Measurements from ENCODE around the gene WDR70.

Gene WDR70

DNA sequence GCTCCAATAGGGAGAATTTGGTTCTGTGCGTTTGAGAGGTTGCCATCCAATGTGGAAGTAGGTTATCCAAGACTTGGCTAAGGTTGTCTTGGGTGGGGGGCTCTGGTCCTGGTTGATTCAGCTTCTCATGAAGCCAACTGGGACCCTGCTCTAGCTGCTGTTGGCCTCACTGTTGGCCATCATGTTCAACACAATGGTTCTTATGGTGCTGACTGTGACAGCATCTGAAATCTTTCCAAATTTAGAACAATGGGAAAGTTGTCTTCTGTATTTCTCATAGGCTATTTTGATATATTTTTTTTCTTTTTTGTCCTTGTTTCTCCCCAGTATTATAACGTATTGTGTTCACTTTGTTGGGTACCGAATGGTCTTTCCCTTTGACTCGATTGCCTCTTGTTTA, 388.8 kb downstream of the WDR70 start:
- Histone ChIP-seq H3K4ac (ENCODE audit: low read depth, low read length) (no peak overlapping the region), H3K56ac (ENCODE audit: low read length) (no peak overlapping the region), H3K9ac (ENCODE audit: low read length) (no peak overlapping the region), H2BK15ac (replicated peaks; ENCODE audit: low read depth) (no peak overlapping the region), H3K18ac (ENCODE audit: low read length) (no peak overlapping the region), H2BK120ac (ENCODE audit: low read depth, low read length) (no peak overlapping the region), H3K4me3 (ENCODE audit: low read length) (no peak overlapping the region), H3K27ac (ENCODE audit: low read depth, low read length) (no peak overlapping the region), H2BK5ac (ENCODE audit: low read length) (no peak overlapping the region), H3K27me3 (ENCODE audit: insufficient read depth, low read length, poor library complexity) (no peaks in the 10 kb centered on the region), H3K36me3 (ENCODE audit: control insufficient read depth, insufficient read depth, low read length) (no peaks in the 10 kb centered on the region), H3K23ac (ENCODE audit: low read length) (no peak overlapping the region), H4K5ac (ENCODE audit: low read length) (no peak overlapping the region), H2AK5ac (ENCODE audit: low read length) (no peak overlapping the region), H3K4me2 (ENCODE audit: low read length) (no peak overlapping the region), H3K79me1 (ENCODE audit: low read length) (no peaks in the 10 kb centered on the region), H3K4me1 (ENCODE audit: control insufficient read depth, low read depth, low read length) (no peaks in the 10 kb centered on the region), H3K79me2 (ENCODE audit: control insufficient read depth, insufficient read depth, low read length) (no peaks in the 10 kb centered on the region), H4K8ac (ENCODE audit: low read depth, low read length) (no peak overlapping the region)
- DNase-seq: no peak
- no CpG with 5 or more reads among the region's 4 CpGs for WGBS (ENCODE audit: extremely low coverage, insufficient coverage, low lambda C conversion rate)

DNA sequence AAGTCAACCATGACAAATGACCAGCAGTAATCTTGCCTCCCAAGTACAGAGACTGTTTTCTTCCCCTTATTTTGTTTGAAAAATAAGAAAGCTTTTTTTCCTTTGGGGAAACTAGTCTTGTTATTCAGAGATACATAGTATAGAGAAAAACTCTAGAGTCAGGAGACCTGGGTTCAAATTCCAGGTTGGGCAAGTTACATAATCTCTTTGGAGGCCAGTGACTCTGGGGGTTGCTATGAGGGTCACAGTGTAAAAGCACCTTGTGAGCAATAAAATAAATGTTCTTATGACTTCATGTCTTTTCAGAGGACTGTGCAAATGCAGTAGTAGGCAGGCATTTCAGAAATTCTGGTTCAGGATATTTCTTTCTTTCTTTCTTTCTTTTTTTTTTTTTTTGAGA, 389.3 kb downstream of the WDR70 start:
- DNase-seq: no peak
- H3K4me1 ChIP-seq (ENCODE audit: control insufficient read depth, low read depth, low read length): no peaks in the 10 kb centered on the region
- no peak overlapping the region for H3K4me2 ChIP-seq (ENCODE audit: low read length)
- H3K79me2 ChIP-seq (ENCODE audit: control insufficient read depth, insufficient read depth, low read length): no peaks in the 10 kb centered on the region
- H2BK120ac ChIP-seq (ENCODE audit: low read depth, low read length): no peak overlapping the region
- H2AK5ac ChIP-seq (ENCODE audit: low read length): no peak overlapping the region
- no peak overlapping the region for H3K18ac ChIP-seq (ENCODE audit: low read length)
- H2BK5ac ChIP-seq (ENCODE audit: low read length): no peak overlapping the region
- H3K36me3 ChIP-seq (ENCODE audit: control insufficient read depth, insufficient read depth, low read length): no peaks in the 10 kb centered on the region
- no peak overlapping the region for H3K56ac ChIP-seq (ENCODE audit: low read length)
- no peaks in the 10 kb centered on the region for H3K27me3 ChIP-seq (ENCODE audit: insufficient read depth, low read length, poor library complexity)
- no peak overlapping the region for H4K8ac ChIP-seq (ENCODE audit: low read depth, low read length)
- H3K27ac ChIP-seq (ENCODE audit: low read depth, low read length): no peak overlapping the region
- no peak overlapping the region for H3K23ac ChIP-seq (ENCODE audit: low read length)
- no peak overlapping the region for H3K9ac ChIP-seq (ENCODE audit: low read length)
- no peaks in the 10 kb centered on the region for H3K79me1 ChIP-seq (ENCODE audit: low read length)
- no peak overlapping the region for H4K5ac ChIP-seq (ENCODE audit: low read length)
- H3K4me3 ChIP-seq (ENCODE audit: low read length): no peak overlapping the region
- no peak overlapping the region for H3K4ac ChIP-seq (ENCODE audit: low read depth, low read length)
- no peak overlapping the region for H2BK15ac ChIP-seq (replicated peaks; ENCODE audit: low read depth)

DNA sequence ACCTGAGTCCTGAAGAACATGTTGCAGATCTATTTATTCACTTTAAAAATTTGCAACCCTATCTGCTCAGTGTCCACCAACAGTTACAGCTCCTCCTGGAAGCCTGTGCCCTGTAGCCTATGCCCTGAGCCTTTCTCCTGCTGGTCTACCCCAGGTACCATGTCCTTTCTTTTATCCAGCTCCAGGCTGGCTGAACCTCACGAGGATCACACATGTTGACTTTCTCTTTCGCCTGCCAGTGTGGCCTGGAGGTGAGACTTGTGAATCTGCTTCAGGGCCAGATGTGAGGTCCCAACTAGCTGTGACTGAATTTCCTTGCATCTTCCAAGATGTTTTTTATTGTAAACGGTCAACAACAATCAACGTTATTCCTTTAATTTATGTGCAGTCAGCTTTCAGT, 390.0 kb downstream of the WDR70 start:
- Histone ChIP-seq H3K4me1 (ENCODE audit: control insufficient read depth, low read depth, low read length) (no peaks in the 10 kb centered on the region), H2BK5ac (ENCODE audit: low read length) (no peak overlapping the region), H3K23ac (ENCODE audit: low read length) (no peak overlapping the region), H3K36me3 (ENCODE audit: control insufficient read depth, insufficient read depth, low read length) (no peaks in the 10 kb centered on the region), H3K4me2 (ENCODE audit: low read length) (no peak overlapping the region), H3K9ac (ENCODE audit: low read length) (no peak overlapping the region), H4K5ac (ENCODE audit: low read length) (no peak overlapping the region), H2BK15ac (replicated peaks; ENCODE audit: low read depth) (no peak overlapping the region), H3K56ac (ENCODE audit: low read length) (no peak overlapping the region), H2AK5ac (ENCODE audit: low read length) (no peak overlapping the region), H3K79me2 (ENCODE audit: control insufficient read depth, insufficient read depth, low read length) (no peaks in the 10 kb centered on the region), H3K27ac (ENCODE audit: low read depth, low read length) (no peak overlapping the region), H3K4me3 (ENCODE audit: low read length) (no peak overlapping the region), H4K8ac (ENCODE audit: low read depth, low read length) (no peak overlapping the region), H3K18ac (ENCODE audit: low read length) (no peak overlapping the region), H3K27me3 (ENCODE audit: insufficient read depth, low read length, poor library complexity) (no peaks in the 10 kb centered on the region), H2BK120ac (ENCODE audit: low read depth, low read length) (no peak overlapping the region), H3K4ac (ENCODE audit: low read depth, low read length) (no peak overlapping the region), H3K79me1 (ENCODE audit: low read length) (no peaks in the 10 kb centered on the region)
- no peak for DNase-seq
- WGBS (ENCODE audit: extremely low coverage, insufficient coverage, low lambda C conversion rate): no CpG with 5 or more reads among the region's 4 CpGs

DNA sequence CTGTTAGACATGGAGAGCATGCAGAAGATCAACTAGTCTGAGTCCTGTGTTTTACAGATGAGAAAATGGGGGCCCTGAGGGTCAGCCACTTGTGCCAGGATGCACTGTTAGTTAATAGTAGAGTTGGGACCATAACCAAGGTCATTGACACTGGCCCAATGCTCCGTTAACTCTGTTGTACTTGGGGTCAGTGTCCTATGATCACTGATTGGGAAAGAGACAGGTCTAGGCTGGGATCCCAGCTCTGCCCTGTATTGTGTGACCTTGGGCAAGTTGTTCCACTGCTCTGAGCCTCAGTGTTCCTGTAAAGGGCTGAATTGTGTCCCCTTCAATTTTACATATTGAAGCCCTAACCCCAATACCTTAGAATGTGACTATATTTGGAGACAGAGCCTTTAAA, 390.7 kb downstream of the WDR70 start:
- H3K27me3 ChIP-seq (ENCODE audit: insufficient read depth, low read length, poor library complexity): no peaks in the 10 kb centered on the region
- no peaks in the 10 kb centered on the region for H3K79me1 ChIP-seq (ENCODE audit: low read length)
- H3K79me2 ChIP-seq (ENCODE audit: control insufficient read depth, insufficient read depth, low read length): no peaks in the 10 kb centered on the region
- H4K5ac ChIP-seq (ENCODE audit: low read length): no peak overlapping the region
- no peak overlapping the region for H2AK5ac ChIP-seq (ENCODE audit: low read length)
- H3K4me1 ChIP-seq (ENCODE audit: control insufficient read depth, low read depth, low read length): no peaks in the 10 kb centered on the region
- DNase-seq: no peak
- no CpG with 5 or more reads among the region's 1 CpG for WGBS (ENCODE audit: extremely low coverage, insufficient coverage, low lambda C conversion rate)
- no peaks in the 10 kb centered on the region for H3K36me3 ChIP-seq (ENCODE audit: control insufficient read depth, insufficient read depth, low read length)
- H3K23ac ChIP-seq (ENCODE audit: low read length): no peak overlapping the region
- H4K8ac ChIP-seq (ENCODE audit: low read depth, low read length): no peak overlapping the region
- H3K4me3 ChIP-seq (ENCODE audit: low read length): no peak overlapping the region
- H3K4ac ChIP-seq (ENCODE audit: low read depth, low read length): no peak overlapping the region
- H3K56ac ChIP-seq (ENCODE audit: low read length): no peak overlapping the region
- no peak overlapping the region for H3K18ac ChIP-seq (ENCODE audit: low read length)
- H3K4me2 ChIP-seq (ENCODE audit: low read length): no peak overlapping the region
- no peak overlapping the region for H3K27ac ChIP-seq (ENCODE audit: low read depth, low read length)
- no peak overlapping the region for H2BK15ac ChIP-seq (replicated peaks; ENCODE audit: low read depth)
- H2BK5ac ChIP-seq (ENCODE audit: low read length): no peak overlapping the region
- H2BK120ac ChIP-seq (ENCODE audit: low read depth, low read length): no peak overlapping the region
- H3K9ac ChIP-seq (ENCODE audit: low read length): no peak overlapping the region

DNA sequence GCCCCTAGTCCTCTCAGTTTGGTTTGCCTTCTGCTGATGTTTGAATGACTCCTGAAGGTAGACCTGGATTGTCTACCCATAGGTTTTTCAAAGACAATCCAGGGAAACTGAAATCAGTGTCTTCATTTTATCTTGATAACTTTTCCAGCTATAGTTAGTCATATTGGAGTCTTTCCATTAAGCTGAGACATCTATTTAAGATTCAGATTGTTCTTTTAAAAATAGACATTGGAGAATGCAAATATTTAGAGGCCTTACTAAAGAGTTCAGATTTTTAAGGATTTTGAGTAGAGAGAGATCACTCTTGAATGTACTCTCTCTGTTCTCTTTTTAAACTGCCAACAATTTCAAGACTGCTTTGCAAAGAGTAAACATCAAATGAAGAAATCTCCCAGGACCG, 391.7 kb downstream of the WDR70 start:
- Histone ChIP-seq H3K4me2 (ENCODE audit: low read length) (no peak overlapping the region), H4K8ac (ENCODE audit: low read depth, low read length) (no peak overlapping the region), H3K79me1 (ENCODE audit: low read length) (no peaks in the 10 kb centered on the region), H3K23ac (ENCODE audit: low read length) (no peak overlapping the region), H2BK120ac (ENCODE audit: low read depth, low read length) (no peak overlapping the region), H3K4me3 (ENCODE audit: low read length) (no peak overlapping the region), H4K5ac (ENCODE audit: low read length) (no peak overlapping the region), H3K9ac (ENCODE audit: low read length) (no peak overlapping the region), H3K4me1 (ENCODE audit: control insufficient read depth, low read depth, low read length) (no peaks in the 10 kb centered on the region), H3K4ac (ENCODE audit: low read depth, low read length) (no peak overlapping the region), H2BK5ac (ENCODE audit: low read length) (no peak overlapping the region), H3K18ac (ENCODE audit: low read length) (no peak overlapping the region), H3K36me3 (ENCODE audit: control insufficient read depth, insufficient read depth, low read length) (no peaks in the 10 kb centered on the region), H3K27me3 (ENCODE audit: insufficient read depth, low read length, poor library complexity) (no peaks in the 10 kb centered on the region), H2AK5ac (ENCODE audit: low read length) (no peak overlapping the region), H2BK15ac (replicated peaks; ENCODE audit: low read depth) (no peak overlapping the region), H3K56ac (ENCODE audit: low read length) (no peak overlapping the region), H3K79me2 (ENCODE audit: control insufficient read depth, insufficient read depth, low read length) (no peaks in the 10 kb centered on the region), H3K27ac (ENCODE audit: low read depth, low read length) (no peak overlapping the region)
- DNase-seq: no peak
- no CpG with 5 or more reads among the region's 1 CpG for WGBS (ENCODE audit: extremely low coverage, insufficient coverage, low lambda C conversion rate)

DNA sequence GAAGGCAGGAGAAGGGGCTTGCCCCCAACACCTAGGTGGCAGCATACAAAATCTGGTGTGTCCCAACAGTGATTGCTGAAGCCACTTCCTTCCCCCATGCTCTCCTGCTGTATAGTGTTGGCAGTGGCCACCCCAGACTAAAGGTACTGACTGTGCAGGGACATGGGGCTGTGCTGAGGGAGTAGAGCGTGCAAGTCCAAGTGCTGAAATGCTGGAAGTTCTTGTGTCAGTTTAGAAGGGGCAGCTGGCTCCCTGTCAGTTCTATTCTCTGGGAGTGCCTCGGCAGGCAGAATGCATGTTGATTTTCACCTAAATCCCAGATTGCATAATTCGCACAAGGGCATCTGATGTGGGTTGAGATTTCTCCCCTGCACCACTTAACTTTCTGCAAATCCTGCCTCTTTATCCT, 392.1 kb downstream of the WDR70 start:
- Histone ChIP-seq H3K4me3 (ENCODE audit: low read length) (no peak overlapping the region), H3K27ac (ENCODE audit: low read depth, low read length) (no peak overlapping the region), H3K79me1 (ENCODE audit: low read length) (no peaks in the 10 kb centered on the region), H2AK5ac (ENCODE audit: low read length) (no peak overlapping the region), H2BK120ac (ENCODE audit: low read depth, low read length) (no peak overlapping the region), H3K9ac (ENCODE audit: low read length) (no peak overlapping the region), H4K5ac (ENCODE audit: low read length) (no peak overlapping the region), H3K56ac (ENCODE audit: low read length) (no peak overlapping the region), H3K79me2 (ENCODE audit: control insufficient read depth, insufficient read depth, low read length) (no peaks in the 10 kb centered on the region), H3K23ac (ENCODE audit: low read length) (no peak overlapping the region), H3K4me1 (ENCODE audit: control insufficient read depth, low read depth, low read length) (no peaks in the 10 kb centered on the region), H3K4me2 (ENCODE audit: low read length) (no peak overlapping the region), H4K8ac (ENCODE audit: low read depth, low read length) (no peak overlapping the region), H3K18ac (ENCODE audit: low read length) (no peak overlapping the region), H3K4ac (ENCODE audit: low read depth, low read length) (no peak overlapping the region), H3K36me3 (ENCODE audit: control insufficient read depth, insufficient read depth, low read length) (no peaks in the 10 kb centered on the region), H3K27me3 (ENCODE audit: insufficient read depth, low read length, poor library complexity) (no peaks in the 10 kb centered on the region), H2BK15ac (replicated peaks; ENCODE audit: low read depth) (no peak overlapping the region), H2BK5ac (ENCODE audit: low read length) (no peak overlapping the region)
- no peak for DNase-seq
- WGBS (ENCODE audit: extremely low coverage, insufficient coverage, low lambda C conversion rate): no CpG with 5 or more reads among the region's 3 CpGs
